GM23248 (cell line): ENCODE measurements around the gene TRPM2. TPM values are rescaled to one million over a fixed set of nuclear protein-coding genes. Genes with fewer than 3 reads are reported as not detected.
"Not testable (repeated sequence)": the region's sequence is repeated elsewhere in the genome, so short reads cannot be mapped to it uniquely, and the experiment has no call there.

ENCODE experiments used
- DNase-seq: peaks from one replicate; pipeline ENCODE4 v3.0.0-alpha.2; 2015
- H2AFZ ChIP-seq: fragments of 200-600 bp; sonication (generic); 2 replicates; pipeline ENCODE4 v1.6.1; 2016; ENCODE audit warnings: antibody characterized with exemption
- H3F3A ChIP-seq: fragments of 200-600 bp; sonication (generic); 2 replicates; pipeline ENCODE4 v1.6.1; 2016; ENCODE audit warnings: mild to moderate bottlenecking, antibody characterized with exemption, mixed run types; ENCODE audit not compliant: insufficient read depth
- H3K27ac ChIP-seq: fragments of 200-600 bp; sonication (generic); 2 replicates; pipeline ENCODE4 v1.5.1; 2016; ENCODE audit warnings: mild to moderate bottlenecking
- H3K27me3 ChIP-seq: fragments of 200-600 bp; sonication (generic); replicated peaks from 2 replicates; pipeline ENCODE4 v1.6.1; 2016; ENCODE audit warnings: mild to moderate bottlenecking; ENCODE audit not compliant: insufficient read depth
- H3K36me3 ChIP-seq: fragments of 200-600 bp; sonication (generic); 2 replicates; pipeline ENCODE4 v1.6.1; 2016; ENCODE audit warnings: low read depth, mild to moderate bottlenecking
- H3K4me1 ChIP-seq: fragments of 200-600 bp; sonication (generic); 2 replicates; pipeline ENCODE4 v1.6.1; 2016; ENCODE audit warnings: mild to moderate bottlenecking; ENCODE audit not compliant: insufficient read depth
- H3K4me2 ChIP-seq: fragments of 200-600 bp; sonication (generic); one replicate; pipeline ENCODE4 v1.6.1; 2016; ENCODE audit warnings: mild to moderate bottlenecking; ENCODE audit not compliant: unreplicated experiment
- H3K4me3 ChIP-seq: fragments of 200-600 bp; sonication (generic); 2 replicates; pipeline ENCODE4 v1.5.1; 2016; ENCODE audit warnings: mild to moderate bottlenecking
- H3K79me2 ChIP-seq: fragments of 200-600 bp; sonication (generic); 2 replicates; pipeline ENCODE4 v1.6.1; 2016; ENCODE audit warnings: mild to moderate bottlenecking; ENCODE audit not compliant: insufficient read depth
- H3K9ac ChIP-seq: fragments of 200-600 bp; sonication (generic); 2 replicates; pipeline ENCODE4 v1.6.1; 2016; ENCODE audit warnings: mild to moderate bottlenecking
- H3K9me2 ChIP-seq: fragments of 200-600 bp; sonication (generic); 2 replicates; pipeline ENCODE4 v1.6.1; 2016; ENCODE audit warnings: mixed run types, mild to moderate bottlenecking, moderate library complexity; ENCODE audit not compliant: insufficient read depth
- H3K9me3 ChIP-seq: fragments of 200-600 bp; sonication (generic); one replicate; pipeline ENCODE4 v1.6.1; 2017; ENCODE audit warnings: low read depth
- H4K20me1 ChIP-seq: fragments of 200-600 bp; sonication (generic); 2 replicates; pipeline ENCODE4 v1.6.0; 2016; ENCODE audit not compliant: insufficient read depth
- EZH2 ChIP-seq: fragments of 200-600 bp; sonication (generic); IDR thresholded peaks from 2 replicates; pipeline ENCODE4 v1.6.1; 2018; ENCODE audit warnings: antibody characterized with exemption, mild to moderate bottlenecking; ENCODE audit not compliant: insufficient read depth, poor library complexity, severe bottlenecking
- EZH2phosphoT487 ChIP-seq: fragments of 200-600 bp; sonication (generic); IDR thresholded peaks from 2 replicates; pipeline ENCODE4 v1.6.1; 2018; ENCODE audit warnings: antibody characterized with exemption, moderate library complexity, mild to moderate bottlenecking, low read depth; ENCODE audit not compliant: insufficient read depth
- WGBS, 2 experiments: methylation state at CpG; one replicate each; pipeline ENCODE4 v1.1.6; 2015 to 2017; ENCODE audit warnings: low lambda C conversion rate in 2 of 2, low coverage in 1 of 2; ENCODE audit errors: missing lambda C conversion rate in 2 of 2; 5-methylcytosine and 5-hydroxymethylcytosine counted together
- in situ Hi-C: fragments of 300-500 bp; cut with MboI; formaldehyde crosslinking; loops from 2 replicates; pipeline ENCODE4 v1.15.0; 2020
- polyA plus RNA-seq: library from polyadenylated mRNA; unstranded; fragments of >200 nt; fragmentation: Nextera tagmentation; extraction: Ambion mirVana; gene quantifications from 2 replicates; pipeline ENCODE4 v1.2.1, GENCODE V29; 2016
- total RNA-seq: library from RNA; depleted of rRNA; stranded (reverse); fragments of >200 nt; shearing (Covaris generic); gene quantifications from 2 replicates; pipeline ENCODE4 v1.2.3, GENCODE V29; 2014

TRPM2 gene
- total and polyA plus RNA-seq, 2 experiments from 2014 or later = 0.22 TPM; not detected in 1

GRCh38 chr21:44395260-44395659 is 41.8 kb downstream of the TRPM2 start:
- Histone ChIP-seq H3K4me2 (no peak overlapping the region), H3K79me2 (no peaks in the 10 kb centered on the region), H3K4me3 (no peak overlapping the region), H3K9me3 (no peaks in the 10 kb centered on the region), H3K9ac (no peak overlapping the region), H2AFZ (no peak overlapping the region), H4K20me1 (no peaks in the 10 kb centered on the region), H3K27me3 (0 out of 2 replicates have a peak, but pooled peaks cover 19% of the 10 kb centered on the region), H3F3A (no peaks in the 10 kb centered on the region), H3K9me2 (no peaks in the 10 kb centered on the region), H3K36me3 (no peaks in the 10 kb centered on the region), H3K27ac (no peak overlapping the region), H3K4me1 (no peaks in the 10 kb centered on the region)
- TF ChIP-seq EZH2phosphoT487 = no peak
- no peak for TF ChIP-seq EZH2
- WGBS, 2 experiments = 22 to 23% methylated on average over 11 of the region's 11 CpGs
- in situ Hi-C loops = no loop called here
- DNase-seq = no peak

GRCh38 chr21:44396803-44397202 is 43.4 kb downstream of the TRPM2 start:
- H4K20me1 ChIP-seq, H3K4me3 ChIP-seq, H3K36me3 ChIP-seq, H3K27ac ChIP-seq, H3K79me2 ChIP-seq, DNase-seq, H3K4me2 ChIP-seq, H3K9ac ChIP-seq, H3K4me1 ChIP-seq, in situ Hi-C loops, H2AFZ ChIP-seq, H3F3A ChIP-seq, H3K9me2 ChIP-seq, H3K9me3 ChIP-seq: not testable (repeated sequence)
- 39 to 48% methylated on average over 4 to 6 of the region's 6 CpGs for WGBS, 2 experiments
- H3K27me3 ChIP-seq = 0 out of 2 replicates have a peak, but pooled peaks cover 14% of the 10 kb centered on the region

GRCh38 chr21:44397431-44398031 is 44.1 kb downstream of the TRPM2 start:
- Histone ChIP-seq H3F3A (no peaks in the 10 kb centered on the region), H3K27me3 (0 out of 2 replicates have a peak, but pooled peaks cover 14% of the 10 kb centered on the region), H3K4me2 (no peak overlapping the region), H3K4me1 (no peaks in the 10 kb centered on the region), H3K27ac (no peak overlapping the region), H2AFZ (no peak overlapping the region), H3K9me2 (no peaks in the 10 kb centered on the region), H3K4me3 (no peak overlapping the region), H3K9me3 (no peaks in the 10 kb centered on the region), H3K79me2 (no peaks in the 10 kb centered on the region), H3K9ac (no peak overlapping the region), H3K36me3 (no peaks in the 10 kb centered on the region), H4K20me1 (no peaks in the 10 kb centered on the region)
- TF ChIP-seq EZH2 (no peak), EZH2phosphoT487 (no peak)
- no peak for DNase-seq
- 62 to 63% methylated on average over 22 of the region's 22 CpGs for WGBS, 2 experiments
- in situ Hi-C loops = no loop called here

- 0 out of 2 replicates have a peak, but pooled peaks cover 2% of the 10 kb centered on the region for H3F3A ChIP-seq
- no peaks in the 10 kb centered on the region for H3K9me2 ChIP-seq
- no peak overlapping the region for H3K4me2 ChIP-seq
- H3K4me1 ChIP-seq = no peaks in the 10 kb centered on the region
- no peak overlapping the region for H3K27ac ChIP-seq
- H3K4me3 ChIP-seq = no peak overlapping the region
- H3K27me3 ChIP-seq = 0 out of 2 replicates have a peak, but pooled peaks cover 10% of the 10 kb centered on the region
- no peaks in the 10 kb centered on the region for H3K36me3 ChIP-seq
- H3K79me2 ChIP-seq = no peaks in the 10 kb centered on the region
- no peak overlapping the region for H2AFZ ChIP-seq
- DNase-seq = no peak
- in situ Hi-C loops = no loop called here
- 50 to 52% methylated on average over 9 of the region's 9 CpGs for WGBS, 2 experiments
- no peaks in the 10 kb centered on the region for H4K20me1 ChIP-seq
- no peaks in the 10 kb centered on the region for H3K9me3 ChIP-seq
- no peak for TF ChIP-seq EZH2phosphoT487
- no peak for TF ChIP-seq EZH2
- H3K9ac ChIP-seq = no peak overlapping the region
These were observed 45.1 kb downstream of the TRPM2 start for GRCh38 chr21:44398499-44398898.
